Cortex of kidney (tissue), 1 donor: ENCODE results near the gene KCNAB2.

Experiments used
- DNase-seq: peaks from one replicate; lab custom pipeline; 2025; lab: John Stamatoyannopoulos, UW

KCNAB2 gene

DNA sequence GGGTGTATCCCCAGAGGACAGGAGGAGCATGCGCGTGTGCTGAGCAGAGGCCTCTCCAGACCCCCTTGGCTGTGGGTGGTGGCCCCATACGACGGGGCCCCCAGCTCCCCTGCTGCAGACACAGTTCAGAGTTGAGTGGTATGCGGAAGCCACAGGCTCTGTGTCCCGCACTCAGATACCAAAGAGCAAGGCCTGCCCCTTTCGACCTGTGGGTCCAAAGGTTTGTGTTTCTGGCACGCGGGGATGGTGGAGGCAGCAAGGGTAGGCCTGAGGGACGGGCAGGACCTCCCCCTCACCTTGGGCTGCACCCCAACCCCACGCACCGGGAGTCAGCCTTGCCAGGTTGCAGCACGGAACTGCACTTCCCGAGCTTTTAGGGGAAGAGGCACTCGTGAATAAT is at the start of gene KCNAB2:
Gene KCNAB2 (plus strand): TSS at position 328 of the 400 bp plus-strand sequence. CDS start 5,649 bp downstream, outside the sequence.
- DNase-seq = no peak

DNA sequence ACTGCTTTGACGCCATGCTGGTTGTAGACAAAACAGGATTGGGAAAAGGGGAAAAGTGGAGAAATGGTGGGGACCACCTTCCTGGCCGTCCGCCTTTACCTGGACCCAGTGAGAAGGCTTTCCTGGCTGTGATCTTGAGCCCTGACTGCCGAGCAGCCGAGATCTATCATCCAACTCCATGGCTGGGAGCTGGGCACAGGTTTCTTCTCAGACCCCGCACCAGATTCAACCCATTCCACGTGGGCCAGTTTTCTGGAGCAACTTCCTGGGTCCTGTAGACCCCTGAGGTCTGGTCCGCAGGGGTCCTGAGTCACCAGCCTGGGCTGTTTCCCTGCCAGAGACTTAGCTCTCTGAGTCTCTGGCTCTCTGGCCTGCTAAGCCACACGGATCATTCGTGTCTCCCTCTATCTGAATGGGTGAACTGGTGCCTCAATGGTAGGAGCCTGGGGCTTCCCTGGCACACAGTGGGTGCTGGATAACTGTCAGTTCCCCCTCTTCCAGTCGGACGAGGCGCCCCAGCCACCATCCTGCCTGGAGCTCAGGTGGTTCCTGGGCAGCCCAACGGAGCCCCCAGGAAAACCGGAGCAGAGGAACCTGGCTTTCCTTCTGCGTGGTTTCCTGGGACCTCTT is 48.9 kb upstream of the KCNAB2 start:
- no peak for DNase-seq

DNA sequence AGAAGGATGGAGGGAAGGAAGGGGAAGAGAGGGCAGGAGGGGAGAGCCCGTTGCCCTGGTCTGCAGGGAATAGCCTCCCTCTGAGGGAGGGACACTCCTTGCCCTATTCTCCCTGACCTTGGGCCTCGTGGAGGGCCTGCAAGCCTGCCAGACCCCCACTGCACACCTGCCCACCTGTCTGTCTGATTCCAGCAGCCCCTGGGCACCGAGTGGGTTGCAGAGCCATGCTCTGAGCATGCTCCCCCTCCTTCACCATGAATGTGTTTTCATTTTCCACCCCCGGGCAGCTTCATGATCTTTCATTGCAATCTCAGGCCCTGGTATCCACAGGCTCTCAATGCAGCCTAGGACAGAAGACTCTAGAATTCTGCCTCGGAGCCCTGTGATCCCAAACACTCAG is 48.4 kb upstream of the KCNAB2 start:
- no peak for DNase-seq

DNA sequence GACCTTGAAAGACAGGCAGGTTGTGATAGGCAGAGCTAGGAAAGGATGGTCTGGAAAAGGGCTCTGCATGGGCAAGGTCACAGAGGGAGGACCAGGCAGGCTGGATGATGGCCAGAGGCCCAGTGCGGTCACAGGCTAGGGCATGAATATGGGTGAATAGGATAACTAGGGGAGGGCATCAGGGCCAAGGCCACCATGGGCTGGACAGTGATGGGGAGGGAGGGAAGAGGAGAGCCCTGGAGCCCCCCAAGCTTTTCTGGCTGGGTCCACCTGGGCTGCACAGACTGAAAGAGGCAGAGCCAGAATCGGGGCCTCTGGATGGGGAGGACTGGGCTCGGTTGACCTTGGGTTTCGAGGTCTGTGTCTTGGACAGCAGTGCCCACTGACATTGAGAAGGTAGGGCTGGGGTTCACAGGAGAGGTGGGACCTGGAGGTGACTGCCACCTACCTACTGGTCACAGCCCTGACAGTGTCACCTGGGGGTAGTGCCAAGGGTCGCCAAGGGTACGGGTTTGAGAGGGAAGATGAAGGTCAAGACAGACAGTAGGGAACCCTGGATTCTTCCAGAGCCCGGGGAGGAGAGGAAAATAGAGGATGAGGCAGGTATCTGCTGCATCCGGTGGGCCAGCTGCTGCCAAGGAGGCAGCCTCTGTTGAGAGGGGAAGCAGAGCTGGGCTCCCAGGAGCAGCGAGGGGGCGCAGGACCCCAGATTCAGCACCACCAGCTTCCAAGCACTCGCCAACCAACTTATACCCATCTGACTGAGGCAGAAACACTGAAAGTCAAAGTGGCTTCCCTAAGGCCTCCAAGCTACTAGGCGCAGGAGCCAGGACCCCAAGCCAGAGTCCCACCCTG is 47.4 kb upstream of the KCNAB2 start:
- no peak for DNase-seq

DNA sequence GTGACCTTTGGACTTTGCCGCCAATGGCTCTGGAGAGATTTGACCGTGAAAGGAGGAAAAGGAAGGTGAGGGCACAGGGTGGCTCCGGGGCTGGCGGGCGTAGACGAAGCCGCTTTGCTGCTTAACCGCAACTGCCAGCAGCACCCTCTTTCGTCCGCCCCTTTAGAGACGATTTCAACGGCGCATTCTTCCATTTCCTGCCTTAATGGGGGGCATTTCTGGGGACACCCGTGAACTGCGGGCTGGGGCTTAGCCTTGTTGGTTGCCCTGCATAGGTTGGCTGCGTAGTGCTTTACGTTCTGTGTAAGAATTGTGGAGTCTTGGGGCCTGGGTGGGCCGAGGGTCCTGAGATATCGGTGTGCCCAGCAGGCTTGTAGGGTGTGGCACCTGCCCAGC is 46.8 kb upstream of the KCNAB2 start:
- DNase-seq = no peak

DNA sequence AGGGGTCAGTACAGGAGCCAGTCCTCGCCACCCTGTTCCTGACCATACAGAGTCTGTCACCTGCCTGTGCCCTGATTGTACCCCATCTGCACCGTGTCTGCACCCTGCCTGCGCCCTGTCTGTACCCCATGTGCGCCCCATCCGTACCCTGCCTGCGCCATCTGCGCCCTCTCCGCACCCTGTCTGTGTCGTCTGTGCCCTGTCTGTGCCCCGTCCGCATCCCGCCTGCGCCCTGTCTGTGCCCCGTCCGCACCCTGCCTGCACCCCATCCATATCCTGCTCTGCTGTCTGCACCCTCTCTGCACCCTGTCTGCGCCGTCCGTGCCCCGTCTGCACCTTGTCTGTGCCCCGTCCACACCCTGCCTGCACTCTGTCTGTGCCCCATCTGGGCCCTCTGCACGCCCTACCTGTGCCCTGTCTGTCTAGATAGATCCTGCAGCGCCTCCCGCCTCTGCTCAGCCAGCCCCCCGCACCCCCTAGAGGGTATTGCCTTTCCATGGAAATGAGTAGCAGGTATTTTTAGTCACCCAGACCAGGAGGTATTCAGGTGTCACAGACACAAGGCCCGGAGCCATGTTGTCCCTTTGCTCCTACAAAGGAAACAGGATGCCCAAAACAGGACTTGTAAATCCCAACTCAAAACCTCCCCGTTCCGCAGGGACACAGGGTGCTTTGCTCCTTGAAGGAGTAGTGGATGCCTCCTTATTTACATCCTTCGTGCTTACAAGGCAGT is 45.8 kb upstream of the KCNAB2 start:
- DNase-seq = no peak

DNA sequence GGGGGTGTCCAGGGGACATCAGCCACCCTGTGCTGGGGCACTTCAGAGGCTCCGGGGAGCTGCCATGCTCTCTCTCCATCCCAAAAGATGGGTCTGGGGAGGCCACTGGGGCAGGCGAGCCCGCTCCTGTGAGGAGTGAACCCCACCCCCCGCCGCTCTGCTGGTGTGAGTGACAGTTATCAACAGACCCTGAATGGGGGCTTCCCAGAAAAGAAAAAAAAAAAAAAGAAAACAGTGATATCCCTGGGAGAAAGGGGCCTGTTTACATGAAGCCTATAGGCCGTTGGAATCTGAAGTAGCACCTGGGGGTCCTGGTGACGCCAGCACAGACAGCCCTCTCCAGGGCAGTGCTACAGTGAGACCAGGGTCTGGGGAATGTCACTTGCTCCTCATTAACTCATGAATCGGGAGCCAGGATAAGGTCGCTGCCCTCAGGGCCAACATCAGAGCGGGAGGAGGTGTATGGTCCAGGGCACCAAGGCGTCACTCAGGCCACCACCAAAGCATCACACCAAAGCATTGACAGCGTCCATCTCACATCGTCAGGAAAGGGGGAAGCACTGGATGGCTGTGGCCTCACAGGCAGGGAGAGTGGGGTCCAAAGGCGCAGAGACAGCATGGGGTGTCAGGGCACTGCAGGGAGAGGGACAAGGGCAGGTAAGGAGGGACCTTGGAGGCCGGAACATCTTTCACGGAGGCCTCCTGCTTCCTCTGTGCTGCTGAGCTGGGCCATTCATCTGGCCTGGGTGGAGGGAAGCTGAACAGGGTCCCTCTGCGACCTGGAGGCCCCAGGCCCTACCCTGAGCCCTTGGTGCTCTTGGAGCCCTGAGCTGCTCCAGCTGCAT is 45.0 kb upstream of the KCNAB2 start:
- DNase-seq = no peak

DNA sequence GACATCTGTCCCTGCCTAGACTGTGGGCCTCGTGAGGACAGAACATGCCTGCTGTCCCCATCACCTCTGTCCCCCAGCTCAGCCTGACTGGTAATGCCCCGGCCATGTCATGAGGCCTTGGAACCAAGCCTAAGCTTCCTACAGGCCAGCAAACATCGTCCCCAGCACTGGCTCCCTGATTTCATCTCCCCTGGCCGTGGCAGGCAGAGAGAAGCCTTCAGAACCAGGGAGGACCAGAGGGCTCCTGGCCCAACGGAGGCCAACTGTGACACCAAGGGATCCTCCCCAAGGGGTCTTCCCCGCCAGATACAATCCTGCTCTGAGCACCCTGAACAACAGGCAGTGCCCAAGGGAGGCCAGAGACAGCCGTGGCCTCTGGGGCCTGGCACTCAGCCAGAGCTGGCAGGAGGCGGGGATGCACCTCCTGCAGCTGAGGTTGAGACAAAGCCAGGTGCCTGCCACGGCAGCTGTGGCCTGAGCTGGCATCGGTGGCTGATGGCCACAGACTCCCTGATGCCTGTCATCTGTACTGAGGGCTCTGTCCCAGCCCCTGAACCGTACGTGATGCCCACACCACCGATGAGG is 43.6 kb upstream of the KCNAB2 start:
- DNase-seq = no peak

DNA sequence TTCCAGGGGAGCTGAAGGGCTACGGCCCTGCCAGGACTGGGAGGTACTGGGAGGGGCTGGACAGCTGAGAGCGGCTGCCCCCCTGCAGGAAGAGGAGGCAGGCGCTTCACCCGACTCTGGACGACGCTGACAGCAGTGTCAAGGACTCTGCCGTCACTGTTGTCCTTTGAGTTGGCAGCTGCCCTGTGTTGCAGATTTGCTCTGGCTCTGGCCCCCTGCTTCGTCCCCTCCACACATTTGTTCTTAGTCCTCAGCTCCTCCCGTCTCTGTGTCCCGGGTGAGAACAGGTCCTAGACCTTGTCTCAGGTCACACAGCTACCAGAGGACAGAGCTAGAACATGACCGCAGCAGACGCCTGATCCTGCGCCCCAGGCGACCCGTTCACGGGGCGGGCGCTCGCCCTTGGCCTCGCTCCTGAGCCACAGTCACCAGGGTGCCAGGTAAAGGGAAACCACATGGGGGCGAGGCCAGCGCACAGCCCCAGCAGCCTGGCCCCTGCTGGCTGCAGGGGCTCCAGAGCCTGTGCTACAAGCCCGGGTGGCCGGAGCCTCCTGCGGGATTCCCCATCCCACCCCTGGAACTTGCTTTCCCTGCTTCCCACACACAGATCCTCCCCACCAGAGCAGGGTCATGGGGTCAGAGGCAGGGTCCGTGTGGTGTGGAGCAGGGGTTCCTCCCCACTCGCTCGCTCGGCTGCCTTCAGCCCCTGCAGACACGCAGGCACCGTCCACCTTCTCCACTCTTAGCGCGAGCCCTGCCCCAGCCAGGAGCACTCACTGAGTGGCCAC is 42.8 kb upstream of the KCNAB2 start:
- no peak for DNase-seq

DNA sequence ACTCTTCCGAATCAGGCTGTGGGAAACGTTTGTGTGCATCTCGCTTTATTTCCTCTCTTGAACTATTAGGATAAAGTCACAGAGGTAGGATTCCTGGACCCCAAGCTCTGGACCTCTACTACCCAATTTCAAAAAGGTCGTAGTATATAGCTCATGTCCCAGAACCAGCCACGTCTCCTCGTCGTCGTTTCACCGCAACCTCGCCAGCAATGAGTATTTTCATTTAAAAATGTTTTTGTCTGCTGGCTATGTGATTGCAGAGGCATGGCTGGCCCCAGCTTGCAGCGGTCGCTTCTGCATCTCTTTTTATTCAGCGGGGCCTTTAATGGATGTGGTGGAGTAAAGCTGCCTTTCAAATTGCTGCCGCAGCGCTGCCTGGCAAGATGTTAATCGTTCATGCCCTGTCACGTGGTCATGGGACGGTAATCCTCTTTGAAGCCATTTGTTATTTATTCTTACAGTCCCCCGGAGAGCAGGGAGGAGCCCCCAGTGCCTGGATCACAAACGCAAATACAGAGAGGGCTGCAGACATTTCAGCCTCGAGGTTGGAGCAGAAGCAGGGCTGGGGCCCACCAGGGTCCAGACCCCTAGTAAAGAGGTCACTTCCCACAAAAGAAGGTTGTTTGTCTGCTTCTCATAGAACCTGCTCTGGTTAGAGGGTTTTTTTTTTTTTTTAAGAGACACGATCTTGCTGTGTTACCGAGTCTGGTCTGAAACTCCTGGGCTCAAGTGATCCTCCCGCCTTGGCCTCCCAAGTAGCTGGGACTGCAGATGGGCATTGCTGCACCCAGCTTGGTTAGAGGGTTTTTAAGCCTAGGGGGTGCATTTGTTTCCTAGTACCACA is 41.9 kb upstream of the KCNAB2 start:
- no peak for DNase-seq

DNA sequence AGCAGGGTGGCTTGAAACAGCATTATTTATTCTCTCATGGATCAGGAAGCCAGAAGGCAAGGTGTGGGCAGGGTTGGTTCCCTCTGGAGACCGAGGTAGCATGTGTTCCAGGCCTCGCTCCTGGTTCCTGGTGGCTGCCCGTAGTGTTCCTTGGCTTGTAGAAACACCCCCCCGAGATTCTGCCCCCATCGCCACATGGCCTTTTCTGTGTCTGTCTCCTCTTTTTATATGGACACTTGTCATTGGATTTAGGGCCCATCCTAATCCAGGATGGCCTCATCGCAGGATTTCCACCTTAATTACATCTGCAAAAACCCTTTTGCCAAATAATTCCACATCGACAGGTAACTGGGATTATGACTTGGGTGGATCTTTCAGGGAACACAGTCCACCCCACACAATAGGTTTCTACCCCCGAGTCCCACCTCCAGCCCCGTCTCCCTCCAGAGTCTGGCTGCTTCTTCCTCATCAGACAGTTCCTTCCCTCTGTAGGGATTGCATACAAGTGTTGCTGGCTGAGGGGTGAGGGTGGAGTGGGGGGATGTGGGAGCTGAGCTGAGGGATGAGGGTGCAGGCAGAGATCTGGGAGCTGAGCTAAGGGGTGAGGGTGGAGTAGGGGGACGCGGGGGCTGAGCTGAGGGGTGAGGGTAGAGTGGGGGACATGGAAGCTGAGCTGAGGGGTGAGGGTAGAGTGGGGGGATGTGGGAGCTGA is 41.1 kb upstream of the KCNAB2 start:
- DNase-seq = no peak

DNA sequence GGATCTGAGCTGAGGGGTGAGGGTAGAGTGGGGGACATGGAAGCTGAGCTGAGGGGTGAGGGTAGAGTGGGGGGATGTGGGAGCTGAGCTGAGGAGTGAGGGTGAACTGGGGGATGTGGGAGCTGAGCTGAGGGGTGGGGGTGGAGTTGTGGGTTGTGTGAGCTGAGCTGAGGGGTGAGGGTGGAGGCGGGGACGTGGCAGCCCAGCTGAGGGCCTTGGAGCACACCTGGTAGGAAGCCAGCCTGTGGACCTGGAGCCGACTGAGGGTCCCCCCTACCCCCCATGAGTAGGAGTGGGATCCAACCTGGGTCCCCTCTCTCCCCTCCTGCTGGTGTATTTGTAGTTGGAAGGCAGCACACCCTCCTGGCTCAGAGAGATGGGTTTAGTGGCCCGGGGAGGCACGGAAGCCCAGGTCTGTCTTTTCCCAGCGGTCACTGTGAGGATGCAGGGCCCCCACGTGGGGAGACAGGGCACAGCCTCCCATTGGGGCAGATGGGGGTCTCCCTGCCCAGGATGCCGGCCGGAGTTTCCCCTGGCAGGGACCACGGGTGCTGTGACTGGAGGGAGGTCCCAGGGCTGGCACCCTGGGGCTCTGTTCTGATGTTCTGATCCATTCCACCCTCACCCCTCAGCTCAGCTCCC is 40.3 kb upstream of the KCNAB2 start:
- no peak for DNase-seq

DNA sequence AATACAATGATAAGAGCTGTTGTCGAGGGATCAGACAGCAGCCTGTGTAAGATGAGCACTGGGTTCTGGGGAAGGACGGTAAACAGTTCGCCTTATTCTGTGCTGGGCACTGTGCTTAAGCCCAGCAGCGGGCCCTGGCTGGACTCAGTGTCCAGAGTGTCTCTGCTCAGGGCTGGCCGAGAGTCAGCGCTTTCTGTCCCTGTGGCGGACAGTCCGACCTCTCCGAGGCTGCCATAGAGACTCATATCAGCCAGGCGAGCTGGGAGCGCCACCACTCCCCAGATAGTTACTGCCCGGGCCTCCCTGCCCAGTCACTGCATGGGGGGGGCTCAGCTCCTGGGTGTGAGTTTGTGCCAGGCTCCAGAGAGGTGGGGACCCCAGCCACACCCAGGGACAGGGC is 38.8 kb upstream of the KCNAB2 start:
- no peak for DNase-seq

DNA sequence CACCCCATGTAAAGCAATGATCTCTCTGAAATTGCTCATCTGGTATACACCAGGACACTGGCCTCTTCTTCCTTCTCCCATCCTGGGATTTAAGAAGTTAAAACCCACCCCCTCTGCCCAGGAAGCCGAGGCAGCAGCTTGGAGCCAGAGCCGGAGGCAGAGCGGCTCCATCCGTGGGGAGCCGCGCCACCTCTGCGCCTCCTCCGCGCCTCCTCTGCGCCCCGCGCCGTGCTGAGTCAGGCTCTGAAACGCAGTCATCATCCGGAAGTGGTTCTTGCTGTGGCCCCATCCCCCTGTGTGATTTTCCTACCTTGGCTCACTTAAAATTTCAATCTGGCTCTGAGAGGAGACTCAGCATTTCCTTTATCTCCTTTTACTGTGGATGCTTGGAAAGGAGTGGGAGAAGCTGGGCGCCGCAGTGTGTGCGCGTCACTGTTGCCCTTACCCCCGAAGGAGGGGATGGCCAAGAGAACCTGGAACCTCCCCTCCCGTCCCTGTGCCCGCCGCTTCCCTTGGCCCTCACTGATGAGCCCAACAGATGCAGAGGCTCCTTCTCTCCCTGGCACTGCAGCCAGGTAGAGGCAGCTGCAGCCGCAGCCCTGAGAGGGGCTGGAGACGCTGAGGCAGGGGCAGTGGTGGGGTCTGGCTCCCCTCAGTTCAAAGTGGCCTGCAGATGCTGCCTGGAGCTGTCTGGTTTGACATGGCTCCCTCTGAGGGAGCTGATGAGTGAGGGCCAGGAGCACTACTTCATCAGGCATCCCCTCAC is 38.2 kb upstream of the KCNAB2 start:
- no peak for DNase-seq

DNA sequence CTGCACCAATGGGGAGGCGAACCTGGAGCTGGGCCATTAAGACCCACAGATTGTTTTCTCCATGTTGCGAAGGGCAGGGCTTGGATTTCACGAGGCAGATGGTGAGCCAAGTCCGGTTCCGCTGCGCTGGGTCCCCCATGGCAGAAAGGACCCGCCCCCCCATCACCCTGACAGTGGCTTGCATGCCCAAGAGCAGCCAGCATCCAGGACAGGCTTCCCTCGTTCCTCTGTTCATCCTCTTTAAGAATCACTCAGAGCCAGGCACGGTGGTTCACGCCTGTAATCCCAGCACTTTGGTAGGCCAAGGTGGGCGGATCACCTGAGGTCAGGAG is 37.6 kb upstream of the KCNAB2 start:
- no peak for DNase-seq

DNA sequence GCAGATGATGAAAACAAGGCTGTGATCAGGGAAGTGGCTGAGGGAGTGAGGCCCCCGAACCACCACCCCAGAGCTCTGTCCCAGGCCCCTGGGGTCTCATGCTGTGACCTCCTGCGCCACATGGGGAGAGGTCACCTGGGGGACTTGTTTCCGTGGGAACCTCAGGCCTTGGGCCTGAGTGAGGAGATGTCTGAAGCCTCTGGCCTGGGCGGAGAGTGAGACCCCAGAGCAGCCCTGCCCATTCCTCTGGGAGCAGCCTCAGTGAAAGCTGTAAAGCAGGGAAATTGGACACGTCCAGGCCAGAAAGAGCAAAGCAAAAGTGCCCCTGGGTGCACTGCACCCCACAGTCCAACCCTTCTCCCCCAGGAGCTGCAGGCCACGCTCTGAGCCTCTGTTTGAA is 37.0 kb upstream of the KCNAB2 start:
- DNase-seq = no peak

DNA sequence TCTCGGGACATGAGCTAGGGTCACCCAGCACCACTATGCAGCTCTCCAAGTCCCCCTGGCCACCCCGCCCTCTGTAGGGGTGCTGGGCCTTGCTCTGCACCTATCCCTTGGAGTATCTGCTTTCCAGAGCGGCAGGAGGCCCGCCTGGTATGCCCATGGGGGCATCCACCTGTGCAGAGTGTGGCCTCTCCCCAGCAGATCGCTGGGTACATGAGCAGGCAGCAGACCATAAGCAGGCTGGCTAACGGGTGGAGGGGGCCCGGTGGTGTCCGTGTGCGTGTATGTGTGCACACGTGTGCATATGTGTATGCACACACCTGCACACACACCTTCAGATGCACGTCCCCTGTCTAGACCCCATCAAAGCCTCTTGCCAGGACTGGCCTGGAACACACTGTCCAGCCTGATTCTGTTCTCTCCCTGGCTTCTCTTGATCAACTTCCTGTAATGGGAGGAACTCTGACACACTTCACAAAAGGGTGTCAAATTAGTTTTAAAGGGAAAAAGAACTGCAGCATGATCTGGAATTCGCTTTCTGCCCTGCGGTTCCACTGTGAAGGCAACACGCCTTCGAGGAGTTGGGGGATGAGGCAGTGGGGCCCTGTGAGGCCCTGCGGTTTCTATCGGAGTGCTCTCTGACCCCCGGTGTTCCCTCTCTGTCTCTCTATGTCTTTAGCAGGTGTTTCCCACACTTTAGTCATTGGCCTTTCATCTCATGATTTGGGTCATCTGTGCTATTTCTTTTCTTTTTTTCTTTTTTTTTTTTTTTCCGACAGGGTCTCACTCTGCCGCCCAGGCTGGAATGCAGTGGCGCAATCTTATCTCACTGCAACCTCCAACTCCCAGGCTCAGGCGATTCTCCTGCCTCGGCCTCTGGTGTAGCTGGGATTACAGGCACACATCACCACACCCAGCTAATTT is 36.3 kb upstream of the KCNAB2 start:
- no peak for DNase-seq
